ENCODE data around the gene PASK. TPM values are rescaled to one million over a fixed set of nuclear protein-coding genes. Genes with fewer than 3 reads are reported as not detected.

The PASK gene
- total RNA-seq, 1 experiment from 2014 or later: 4.9 TPM

- DNase-seq (ENCODE audit: extremely low read depth, low read depth): no peak
These were observed 32.9 kb upstream of the PASK start for GRCh38 chr2:241182126-241182525.

GRCh38 chr2:241180495-241180894 is 31.2 kb upstream of the PASK start:
- DNase-seq (ENCODE audit: extremely low read depth, low read depth): no peak

- no peak for DNase-seq (ENCODE audit: extremely low read depth, low read depth)
These were observed 30.6 kb upstream of the PASK start for GRCh38 chr2:241179899-241180298.

GRCh38 chr2:241178961-241179360 is 29.7 kb upstream of the PASK start:
- no peak for DNase-seq (ENCODE audit: extremely low read depth, low read depth)

- DNase-seq (ENCODE audit: extremely low read depth, low read depth): no peak
These were observed 28.5 kb upstream of the PASK start for GRCh38 chr2:241177526-241178334.

- DNase-seq (ENCODE audit: extremely low read depth, low read depth): no peak
These were observed 24.3 kb upstream of the PASK start for GRCh38 chr2:241173557-241173956.

- no peak for DNase-seq (ENCODE audit: extremely low read depth, low read depth)
These were observed 19.1 kb upstream of the PASK start for GRCh38 chr2:241168366-241168765.

GRCh38 chr2:241163601-241164118 is 14.4 kb upstream of the PASK start:
- no peak for DNase-seq (ENCODE audit: extremely low read depth, low read depth)

GRCh38 chr2:241161646-241162281 is 12.5 kb upstream of the PASK start:
- DNase-seq (ENCODE audit: extremely low read depth, low read depth): no peak

- DNase-seq (ENCODE audit: extremely low read depth, low read depth): no peak
These were observed 11.0 kb upstream of the PASK start for GRCh38 chr2:241160318-241160717.

- DNase-seq (ENCODE audit: extremely low read depth, low read depth): no peak
These were observed 9.8 kb upstream of the PASK start for GRCh38 chr2:241159116-241159515.

GRCh38 chr2:241158546-241158900 is 9.3 kb upstream of the PASK start:
- no peak for DNase-seq (ENCODE audit: extremely low read depth, low read depth)

GRCh38 chr2:241157841-241158545 is 8.7 kb upstream of the PASK start:
- no peak for DNase-seq (ENCODE audit: extremely low read depth, low read depth)

GRCh38 chr2:241156971-241157441 is 7.7 kb upstream of the PASK start:
- no peak for DNase-seq (ENCODE audit: extremely low read depth, low read depth)

- no peak for DNase-seq (ENCODE audit: extremely low read depth, low read depth)
These were observed 6.7 kb upstream of the PASK start for GRCh38 chr2:241155936-241156335.

GRCh38 chr2:241154915-241155314 is 5.6 kb upstream of the PASK start:
- DNase-seq (ENCODE audit: extremely low read depth, low read depth): no peak

GRCh38 chr2:241153616-241154015 is 4.3 kb upstream of the PASK start:
- DNase-seq (ENCODE audit: extremely low read depth, low read depth): no peak

GRCh38 chr2:241151934-241152660 is 2.8 kb upstream of the PASK start:
- no peak for DNase-seq (ENCODE audit: extremely low read depth, low read depth)

GRCh38 chr2:241150660-241151530 is 1.6 kb upstream of the PASK start:
- no peak for DNase-seq (ENCODE audit: extremely low read depth, low read depth)

Data from NCI-H460 (cell line).